PC-3 (cell line): ENCODE measurements around the gene AGBL1. TPM values are rescaled to one million over a fixed set of nuclear protein-coding genes. Genes with fewer than 3 reads are reported as not detected.

Source experiments
- ATAC-seq: fragments of 200-7000 bp; cut with Tn5 transposase; 2 replicates; pipeline ENCODE4 v1.9.1; 2020; ENCODE audit warnings: mild to moderate bottlenecking, moderate library complexity
- BruUV-seq: library from RNA; stranded (reverse); fragments of 400-500 nt; replicated peaks from 2 replicates; lab custom pipeline; 2021; lab: Mats Ljungman, UMichigan
- CTCF ChIA-PET: fragments of 300-600 bp; sonication (Branson Sonifier 250); formaldehyde crosslinking; loops from one replicate; lab custom pipeline; 2022; ENCODE audit warnings: antibody characterized with exemption; lab: Charles Lee
- POLR2A ChIA-PET: fragments of 300-600 bp; sonication (Branson Sonifier 250); formaldehyde crosslinking; loops from one replicate; lab custom pipeline; 2022; ENCODE audit warnings: antibody characterized with exemption; ENCODE audit not compliant: unreplicated experiment; lab: Charles Lee
- DNase-seq: peaks from one replicate; pipeline ENCODE4 v3.0.0-alpha.2; 2015
- H2AFZ ChIP-seq: fragments of 300-600 bp; sonication (generic); 2 replicates; pipeline ENCODE4 v1.6.0; 2016; ENCODE audit warnings: antibody characterized with exemption, low read length
- H3F3A ChIP-seq: fragments of 300-600 bp; sonication (generic); one replicate; pipeline ENCODE4 v1.6.0; 2017; ENCODE audit warnings: antibody characterized with exemption, low read length, control low read depth, mild to moderate bottlenecking; ENCODE audit not compliant: unreplicated experiment
- H3K27ac ChIP-seq: fragments of 300-600 bp; sonication (generic); 2 replicates; pipeline ENCODE4 v1.5.1; 2016; ENCODE audit warnings: mild to moderate bottlenecking, low read length
- H3K27me3 ChIP-seq: fragments of 300-600 bp; sonication (generic); 2 replicates; pipeline ENCODE4 v1.6.1; 2016; ENCODE audit warnings: low read length, mixed read lengths
- H3K36me3 ChIP-seq: fragments of 300-600 bp; sonication (generic); 2 replicates; pipeline ENCODE4 v1.6.1; 2016; ENCODE audit warnings: low read depth, mixed run types, low read length, mixed read lengths
- H3K4me1 ChIP-seq: fragments of 300-600 bp; sonication (generic); 2 replicates; pipeline ENCODE4 v1.5.1; 2016; ENCODE audit warnings: low read length; ENCODE audit not compliant: insufficient read depth
- H3K4me2 ChIP-seq: fragments of 300-600 bp; sonication (generic); 2 replicates; pipeline ENCODE4 v1.6.0; 2016; ENCODE audit warnings: low read length
- H3K4me3 ChIP-seq: fragments of 300-600 bp; sonication (generic); 2 replicates; pipeline ENCODE4 v1.5.1; 2016; ENCODE audit warnings: mild to moderate bottlenecking, low read length, mixed read lengths
- H3K79me2 ChIP-seq: fragments of 300-600 bp; sonication (generic); 2 replicates; pipeline ENCODE4 v1.6.1; 2017; ENCODE audit warnings: low read length, mixed read lengths
- H3K9ac ChIP-seq: fragments of 300-600 bp; sonication (generic); 2 replicates; pipeline ENCODE4 v1.6.0; 2016; ENCODE audit warnings: mild to moderate bottlenecking, low read length
- H3K9me2 ChIP-seq: fragments of 300-600 bp; sonication (generic); replicated peaks from 2 replicates; pipeline ENCODE4 v1.6.1; 2016; ENCODE audit warnings: mixed run types, low read length, mixed read lengths
- H3K9me3 ChIP-seq: fragments of 300-600 bp; sonication (generic); 2 replicates; pipeline ENCODE4 v1.6.1; 2016; ENCODE audit warnings: low read length, mixed read lengths
- H4K20me1 ChIP-seq: fragments of 300-600 bp; sonication (generic); 2 replicates; pipeline ENCODE4 v1.6.1; 2016; ENCODE audit warnings: low read length, mixed read lengths
- CTCF ChIP-seq: fragments of 300-600 bp; sonication (generic); conservative IDR thresholded peaks from 2 replicates; pipeline ENCODE4 v1.5.1; 2017; ENCODE audit warnings: antibody characterized with exemption, low read depth, mild to moderate bottlenecking, low read length
- EZH2 ChIP-seq: fragments of 300-600 bp; sonication (generic); IDR thresholded peaks from one replicate; pipeline ENCODE4 v1.6.1; 2017; ENCODE audit warnings: antibody characterized with exemption, mild to moderate bottlenecking, low read length; ENCODE audit not compliant: unreplicated experiment
- EZH2phosphoT487 ChIP-seq: fragments of 300-600 bp; sonication (generic); IDR thresholded peaks from 2 replicates; pipeline ENCODE4 v1.6.1; 2018; ENCODE audit warnings: mild to moderate bottlenecking, antibody characterized with exemption, low read length, borderline replicate concordance
- intact Hi-C: fragments of 100-400 bp; cut with micrococcal nuclease; formaldehyde crosslinking; loops from 2 replicates; pipeline ENCODE4 v1.9.0; 2023
- total RNA-seq: library from RNA; depleted of rRNA; stranded (reverse); fragments of >200 nt; gene quantifications from 2 replicates; pipeline ENCODE4 v1.2.3, GENCODE V29; 2014

The AGBL1 gene
- total RNA-seq, 1 experiment from 2014 or later: not detected

- no peaks in the 10 kb centered on the region for H3K9me3 ChIP-seq
- no TSS peak for BruUV-seq
- intact Hi-C loops: no loop called here
- no peaks in the 10 kb centered on the region for H3F3A ChIP-seq
- DNase-seq: no peak
- CTCF ChIA-PET: no interaction called here
- TF ChIP-seq EZH2phosphoT487 (no peak), CTCF (no peak), EZH2 (no peak)
- H3K27me3 ChIP-seq: peaks cover 12% of the 10 kb centered on the region
- H3K36me3 ChIP-seq: no peaks in the 10 kb centered on the region
- H3K4me2 ChIP-seq: no peak overlapping the region
- no peak overlapping the region for H2AFZ ChIP-seq
- H3K27ac ChIP-seq: no peak overlapping the region
- H4K20me1 ChIP-seq: no peaks in the 10 kb centered on the region
- H3K79me2 ChIP-seq: no peaks in the 10 kb centered on the region
- H3K4me1 ChIP-seq: no peaks in the 10 kb centered on the region
- no peak overlapping the region for H3K4me3 ChIP-seq
- POLR2A ChIA-PET: no interaction called here
- no peak overlapping the region for H3K9ac ChIP-seq
- H3K9me2 ChIP-seq: no peaks in the 10 kb centered on the region
- no peak for ATAC-seq
These were observed 41.2 kb upstream of the AGBL1 start for GRCh38 chr15:86038491-86038890.

- no peaks in the 10 kb centered on the region for H3F3A ChIP-seq
- H3K36me3 ChIP-seq: no peaks in the 10 kb centered on the region
- no peaks in the 10 kb centered on the region for H3K9me2 ChIP-seq
- H3K9ac ChIP-seq: no peak overlapping the region
- ChIA-PET POLR2A (no interaction called here), CTCF (no interaction called here)
- H2AFZ ChIP-seq: no peak overlapping the region
- no peaks in the 10 kb centered on the region for H4K20me1 ChIP-seq
- DNase-seq (no peak), ATAC-seq (no peak)
- intact Hi-C loops: no loop called here
- no peak overlapping the region for H3K27ac ChIP-seq
- H3K27me3 ChIP-seq: peaks cover 12% of the 10 kb centered on the region
- no peaks in the 10 kb centered on the region for H3K4me1 ChIP-seq
- H3K4me3 ChIP-seq: no peak overlapping the region
- no TSS peak for BruUV-seq
- TF ChIP-seq CTCF (no peak), EZH2 (no peak), EZH2phosphoT487 (no peak)
- no peaks in the 10 kb centered on the region for H3K79me2 ChIP-seq
- no peaks in the 10 kb centered on the region for H3K9me3 ChIP-seq
- no peak overlapping the region for H3K4me2 ChIP-seq
These were observed 39.2 kb upstream of the AGBL1 start for GRCh38 chr15:86040356-86041033.

- no peak overlapping the region for H3K4me2 ChIP-seq
- H3K9me3 ChIP-seq: no peaks in the 10 kb centered on the region
- no peak for DNase-seq
- no peak overlapping the region for H3K4me3 ChIP-seq
- H4K20me1 ChIP-seq: no peaks in the 10 kb centered on the region
- H3K4me1 ChIP-seq: no peaks in the 10 kb centered on the region
- no peak for TF ChIP-seq EZH2phosphoT487
- no peak for TF ChIP-seq EZH2
- H3K9ac ChIP-seq: no peak overlapping the region
- H3K9me2 ChIP-seq: no peaks in the 10 kb centered on the region
- H3K36me3 ChIP-seq: no peaks in the 10 kb centered on the region
- ChIA-PET POLR2A (no interaction called here), CTCF (no interaction called here)
- H3K79me2 ChIP-seq: no peaks in the 10 kb centered on the region
- peaks cover 12% of the 10 kb centered on the region for H3K27me3 ChIP-seq
- H2AFZ ChIP-seq: no peak overlapping the region
- ATAC-seq: no peak
- no TSS peak for BruUV-seq
- intact Hi-C loops: no loop called here
- H3F3A ChIP-seq: no peaks in the 10 kb centered on the region
- H3K27ac ChIP-seq: no peak overlapping the region
These were observed 38.3 kb upstream of the AGBL1 start for GRCh38 chr15:86041399-86041798.
